ENCODE measurements around the gene TMC5. TPM values are rescaled to one million over a fixed set of nuclear protein-coding genes. Genes with fewer than 3 reads are reported as not detected.

TMC5 gene
- total RNA-seq, 5 donors from 2014 or later (not counting 1 experiment from before 2014, with no cell fraction given) = 0.06 to 0.60 (median 0.08) TPM; not detected in 1

- DNase-seq (no peak), ATAC-seq (replicated peaks in 1 of 4) (no peak)
- Histone ChIP-seq H3K4me3 (ENCODE audit: control insufficient read depth in 1 of 2, extremely low read depth in 1 of 2, low read length in 1 of 2) (no peak overlapping the region), H3K27ac (ENCODE audit: low read length) (no peak overlapping the region), H3K4me1 (ENCODE audit: control insufficient read depth in 1 of 2, extremely low read depth in 1 of 2, insufficient read depth in 2 of 2, low read length in 2 of 2) (no peaks in the 10 kb centered on the region), H3K36me3 (ENCODE audit: control insufficient read depth in 2 of 2, extremely low read depth in 1 of 2, insufficient read depth in 1 of 2, low read length in 1 of 2) (no peaks in the 10 kb centered on the region), H3K9me3 (no peaks in the 10 kb centered on the region), H3K27me3 (replicated peaks in 1 of 2; ENCODE audit: control insufficient read depth in 2 of 2, extremely low read depth in 1 of 2, insufficient read depth in 2 of 2, low read length in 1 of 2) (no peaks in the 10 kb centered on the region)
- Mint-ChIP-seq H3K4me1 (no peaks in the 10 kb centered on the region), H3K9me3 (no peaks in the 10 kb centered on the region), H3K27me3 (no peaks in the 10 kb centered on the region), H3K4me3 (no peak overlapping the region), H3K27ac (no peak overlapping the region), H3K36me3 (no peaks in the 10 kb centered on the region)
- POLR2A ChIA-PET = no interaction called here
- CTCF ChIA-PET = no interaction called here
- WGBS (ENCODE audit: insufficient coverage) = 92% methylated on average over 6 of the region's 10 CpGs
Measured at GRCh38 chr16:19486750-19487325, 69.2 kb downstream of the TMC5 start.

GRCh38 chr16:19488213-19488640 lies 70.5 kb downstream of the TMC5 start:
- Histone ChIP-seq H3K4me1 (ENCODE audit: control insufficient read depth in 1 of 2, extremely low read depth in 1 of 2, insufficient read depth in 2 of 2, low read length in 2 of 2) (no peaks in the 10 kb centered on the region), H3K27ac (ENCODE audit: low read length) (no peak overlapping the region), H3K9me3 (no peaks in the 10 kb centered on the region), H3K36me3 (ENCODE audit: control insufficient read depth in 2 of 2, extremely low read depth in 1 of 2, insufficient read depth in 1 of 2, low read length in 1 of 2) (no peaks in the 10 kb centered on the region), H3K27me3 (replicated peaks in 1 of 2; ENCODE audit: control insufficient read depth in 2 of 2, extremely low read depth in 1 of 2, insufficient read depth in 2 of 2, low read length in 1 of 2) (no peaks in the 10 kb centered on the region), H3K4me3 (ENCODE audit: control insufficient read depth in 1 of 2, extremely low read depth in 1 of 2, low read length in 1 of 2) (no peak overlapping the region)
- Mint-ChIP-seq H3K27ac (no peak overlapping the region), H3K4me3 (no peak overlapping the region), H3K36me3 (no peaks in the 10 kb centered on the region), H3K27me3 (no peaks in the 10 kb centered on the region), H3K9me3 (no peaks in the 10 kb centered on the region), H3K4me1 (peaks cover 0 to under 1% (median 0%) of the 10 kb centered on the region in 3 donors)
- WGBS (ENCODE audit: insufficient coverage) = 88% methylated on average over 1 of the region's 4 CpGs
- ATAC-seq (replicated peaks in 1 of 4) (no peak), DNase-seq (no peak)
- ChIA-PET CTCF (no interaction called here), POLR2A (no interaction called here)

- H3K9me3 Mint-ChIP-seq = no peaks in the 10 kb centered on the region
- DNase-seq (no peak), ATAC-seq (replicated peaks in 1 of 4) (no peak)
- Histone ChIP-seq H3K4me3 (ENCODE audit: control insufficient read depth in 1 of 2, extremely low read depth in 1 of 2, low read length in 1 of 2) (no peak overlapping the region), H3K4me1 (ENCODE audit: control insufficient read depth in 1 of 2, extremely low read depth in 1 of 2, insufficient read depth in 2 of 2, low read length in 2 of 2) (peaks cover 2 to 3% of the 10 kb centered on the region in 2 experiments), H3K27ac (ENCODE audit: low read length) (no peak overlapping the region), H3K9me3 (no peaks in the 10 kb centered on the region), H3K36me3 (ENCODE audit: control insufficient read depth in 2 of 2, extremely low read depth in 1 of 2, insufficient read depth in 1 of 2, low read length in 1 of 2) (no peaks in the 10 kb centered on the region), H3K27me3 (replicated peaks in 1 of 2; ENCODE audit: control insufficient read depth in 2 of 2, extremely low read depth in 1 of 2, insufficient read depth in 2 of 2, low read length in 1 of 2) (no peaks in the 10 kb centered on the region)
- H3K36me3 Mint-ChIP-seq = peaks cover 3% of the 10 kb centered on the region
- no peak overlapping the region for H3K27ac Mint-ChIP-seq
- CTCF ChIA-PET = no interaction called here
- peaks cover 9 to 11% (median 11%) of the 10 kb centered on the region in 3 donors for H3K4me1 Mint-ChIP-seq
- no peak overlapping the region for H3K4me3 Mint-ChIP-seq
- POLR2A ChIA-PET = no interaction called here
- no peaks in the 10 kb centered on the region for H3K27me3 Mint-ChIP-seq
- 100% methylated on average over 1 of the region's 1 CpG for WGBS (ENCODE audit: insufficient coverage)
Measured at GRCh38 chr16:19490619-19491018, 72.9 kb downstream of the TMC5 start.

GRCh38 chr16:19497176-19497575 lies 79.5 kb downstream of the TMC5 start:
- Histone ChIP-seq H3K4me1 (ENCODE audit: control insufficient read depth in 1 of 2, extremely low read depth in 1 of 2, insufficient read depth in 2 of 2, low read length in 2 of 2) (peaks cover 2 to 3% of the 10 kb centered on the region in 2 experiments), H3K4me3 (ENCODE audit: control insufficient read depth in 1 of 2, extremely low read depth in 1 of 2, low read length in 1 of 2) (no peak overlapping the region), H3K27ac (ENCODE audit: low read length) (no peak overlapping the region), H3K27me3 (replicated peaks in 1 of 2; ENCODE audit: control insufficient read depth in 2 of 2, extremely low read depth in 1 of 2, insufficient read depth in 2 of 2, low read length in 1 of 2) (no peaks in the 10 kb centered on the region), H3K36me3 (ENCODE audit: control insufficient read depth in 2 of 2, extremely low read depth in 1 of 2, insufficient read depth in 1 of 2, low read length in 1 of 2) (peaks cover 9 to 21% of the 10 kb centered on the region in 2 donors), H3K9me3 (no peaks in the 10 kb centered on the region)
- H3K9me3 Mint-ChIP-seq = no peaks in the 10 kb centered on the region
- H3K4me3 Mint-ChIP-seq = no peak overlapping the region
- ATAC-seq (replicated peaks in 1 of 4) (no peak), DNase-seq (no peak)
- H3K27me3 Mint-ChIP-seq = no peaks in the 10 kb centered on the region
- WGBS (ENCODE audit: insufficient coverage) = 69% methylated on average over 4 of the region's 5 CpGs
- peaks cover 9 to 11% (median 11%) of the 10 kb centered on the region in 3 donors for H3K4me1 Mint-ChIP-seq
- no peak overlapping the region for H3K27ac Mint-ChIP-seq
- ChIA-PET POLR2A (no interaction called here), CTCF (no interaction called here)
- H3K36me3 Mint-ChIP-seq = peaks cover 25% of the 10 kb centered on the region

- no peaks in the 10 kb centered on the region for H3K27me3 Mint-ChIP-seq
- H3K36me3 Mint-ChIP-seq = peaks cover 38% of the 10 kb centered on the region
- no peaks in the 10 kb centered on the region for H3K9me3 Mint-ChIP-seq
- DNase-seq (no peak), ATAC-seq (replicated peaks in 1 of 4) (no peak)
- no peak overlapping the region for H3K4me3 Mint-ChIP-seq
- 100% methylated on average over 1 of the region's 5 CpGs for WGBS (ENCODE audit: insufficient coverage)
- H3K4me1 Mint-ChIP-seq = peaks cover 3 to 4% (median 4%) of the 10 kb centered on the region in 3 donors
- H3K27ac ChIP-seq (ENCODE audit: low read length) = no peak overlapping the region
- peaks cover 17 to 38% of the 10 kb centered on the region in 2 donors for H3K36me3 ChIP-seq (ENCODE audit: control insufficient read depth in 2 of 2, extremely low read depth in 1 of 2, insufficient read depth in 1 of 2, low read length in 1 of 2)
- H3K4me1 ChIP-seq (ENCODE audit: control insufficient read depth in 1 of 2, extremely low read depth in 1 of 2, insufficient read depth in 2 of 2, low read length in 2 of 2) = peaks cover 0 to 3% of the 10 kb centered on the region in 2 experiments
- no peaks in the 10 kb centered on the region for H3K9me3 ChIP-seq
- H3K27ac Mint-ChIP-seq = no peak overlapping the region
- no peak overlapping the region for H3K4me3 ChIP-seq (ENCODE audit: control insufficient read depth in 1 of 2, extremely low read depth in 1 of 2, low read length in 1 of 2)
- POLR2A ChIA-PET = no interaction called here
- CTCF ChIA-PET = interaction anchor here in 1 of 2 donors (0.7 kb wide), 1 partner anchor 9 kb away, joined by 3 read pairs; no protein-coding TSS in a partner anchor
- no peaks in the 10 kb centered on the region for H3K27me3 ChIP-seq (replicated peaks in 1 of 2; ENCODE audit: control insufficient read depth in 2 of 2, extremely low read depth in 1 of 2, insufficient read depth in 2 of 2, low read length in 1 of 2)
Measured at GRCh38 chr16:19499006-19499405, 81.3 kb downstream of the TMC5 start.

- CTCF ChIA-PET = interaction anchor here in 1 of 2 donors (0.7 kb wide), 1 partner anchor 9 kb away, joined by 3 read pairs; no protein-coding TSS in a partner anchor
- no CpG with 5 or more reads among the region's 3 CpGs for WGBS (ENCODE audit: insufficient coverage)
- H3K36me3 Mint-ChIP-seq = peaks cover 41% of the 10 kb centered on the region
Measured at GRCh38 chr16:19499481-19499880, 81.8 kb downstream of the TMC5 start.

More at GRCh38 chr16:19499481-19499880, 81.8 kb downstream of the TMC5 start:
- POLR2A ChIA-PET = no interaction called here
- H3K27me3 Mint-ChIP-seq = no peaks in the 10 kb centered on the region
- H3K9me3 Mint-ChIP-seq = no peaks in the 10 kb centered on the region
- Histone ChIP-seq H3K4me3 (ENCODE audit: control insufficient read depth in 1 of 2, extremely low read depth in 1 of 2, low read length in 1 of 2) (no peak overlapping the region), H3K9me3 (no peaks in the 10 kb centered on the region), H3K4me1 (ENCODE audit: control insufficient read depth in 1 of 2, extremely low read depth in 1 of 2, insufficient read depth in 2 of 2, low read length in 2 of 2) (no peaks in the 10 kb centered on the region), H3K36me3 (ENCODE audit: control insufficient read depth in 2 of 2, extremely low read depth in 1 of 2, insufficient read depth in 1 of 2, low read length in 1 of 2) (peaks cover 17 to 43% of the 10 kb centered on the region in 2 donors), H3K27ac (ENCODE audit: low read length) (no peak overlapping the region), H3K27me3 (replicated peaks in 1 of 2; ENCODE audit: control insufficient read depth in 2 of 2, extremely low read depth in 1 of 2, insufficient read depth in 2 of 2, low read length in 1 of 2) (no peaks in the 10 kb centered on the region)
- no peak overlapping the region for H3K4me3 Mint-ChIP-seq
- no peaks in the 10 kb centered on the region for H3K4me1 Mint-ChIP-seq
- H3K27ac Mint-ChIP-seq = no peak overlapping the region
- no peak for ATAC-seq (replicated peaks in 1 of 4)
- no peak for DNase-seq

Data from T-cell (primary cell).